ENCODE measurements around the gene EXOC6. TPM values are rescaled to one million over a fixed set of nuclear protein-coding genes. Genes with fewer than 3 reads are reported as not detected.

EXOC6 gene
- total RNA-seq, 2 donors from 2014 or later = 12.6 to 15.2 TPM

- no peaks in the 10 kb centered on the region for H3K36me3 ChIP-seq
- DNase-seq = no peak
- intact Hi-C loops (cut with DNase I) = no loop called here
- H3K27ac ChIP-seq = no peak overlapping the region
- no peaks in the 10 kb centered on the region for H3K9me3 ChIP-seq
- H3K4me1 ChIP-seq = no peaks in the 10 kb centered on the region
- no peak overlapping the region for H3K4me3 ChIP-seq
- H3K27me3 ChIP-seq = no peaks in the 10 kb centered on the region
- no peak for TF ChIP-seq CTCF (IDR thresholded peaks at IDR 0.05)
- H3K9ac ChIP-seq (ENCODE audit: low read depth in 2 of 2, low read length in 2 of 2) = no peak overlapping the region
Observed at GRCh38 chr10:92995509-92995908, 147.2 kb downstream of the EXOC6 start.

GRCh38 chr10:92997620-92998019 lies 149.3 kb downstream of the EXOC6 start:
- Histone ChIP-seq H3K27me3 (no peaks in the 10 kb centered on the region), H3K9ac (ENCODE audit: low read depth in 2 of 2, low read length in 2 of 2) (no peak overlapping the region), H3K36me3 (no peaks in the 10 kb centered on the region), H3K4me1 (no peaks in the 10 kb centered on the region), H3K9me3 (no peaks in the 10 kb centered on the region), H3K27ac (no peak overlapping the region), H3K4me3 (no peak overlapping the region)
- no peak for TF ChIP-seq CTCF (IDR thresholded peaks at IDR 0.05)
- no peak for DNase-seq
- intact Hi-C loops (cut with DNase I) = no loop called here

- Histone ChIP-seq H3K4me3 (no peak overlapping the region), H3K36me3 (no peaks in the 10 kb centered on the region), H3K27ac (no peak overlapping the region), H3K9me3 (no peaks in the 10 kb centered on the region), H3K4me1 (no peaks in the 10 kb centered on the region), H3K9ac (ENCODE audit: low read depth in 2 of 2, low read length in 2 of 2) (no peak overlapping the region), H3K27me3 (no peaks in the 10 kb centered on the region)
- intact Hi-C loops (cut with DNase I) = no loop called here
- DNase-seq = no peak
- TF ChIP-seq CTCF (IDR thresholded peaks at IDR 0.05) = no peak
Observed at GRCh38 chr10:92999191-92999590, 150.9 kb downstream of the EXOC6 start.

- intact Hi-C loops (cut with DNase I) = loop anchor here (5.0 kb wide), 1 partner anchor 36 kb away; no protein-coding TSS in a partner anchor
- Histone ChIP-seq H3K4me1 (no peaks in the 10 kb centered on the region), H3K27me3 (no peaks in the 10 kb centered on the region), H3K9ac (ENCODE audit: low read depth in 2 of 2, low read length in 2 of 2) (no peak overlapping the region), H3K36me3 (no peaks in the 10 kb centered on the region), H3K4me3 (no peak overlapping the region), H3K27ac (no peak overlapping the region), H3K9me3 (no peaks in the 10 kb centered on the region)
- TF ChIP-seq CTCF (IDR thresholded peaks at IDR 0.05) = peak; percentile 50
- DNase-seq = no peak
Observed at GRCh38 chr10:93006435-93007039, 158.2 kb downstream of the EXOC6 start.

- intact Hi-C loops (cut with DNase I) = no loop called here
- H3K9me3 ChIP-seq = no peaks in the 10 kb centered on the region
- no peak for DNase-seq
- TF ChIP-seq CTCF (IDR thresholded peaks at IDR 0.05) = no peak
- no peaks in the 10 kb centered on the region for H3K27me3 ChIP-seq
- no peaks in the 10 kb centered on the region for H3K4me1 ChIP-seq
- no peak overlapping the region for H3K9ac ChIP-seq (ENCODE audit: low read depth in 2 of 2, low read length in 2 of 2)
- H3K27ac ChIP-seq = no peak overlapping the region
- no peak overlapping the region for H3K4me3 ChIP-seq
- H3K36me3 ChIP-seq = no peaks in the 10 kb centered on the region
Observed at GRCh38 chr10:93015722-93016121, 167.4 kb downstream of the EXOC6 start.

All from colonic mucosa (tissue), 4 donors.